Esophagus muscularis mucosa (tissue), 3 donors: ENCODE measurements around the gene AKAP6.

ENCODE experiments used
- CTCF ChIP-seq, 3 experiments: fragments of 200-600 bp in 2 of 3; fragments of 450-650 bp in 1 of 3; sonication (generic) in 2 of 3; IDR thresholded peaks; one replicate each; pipeline ENCODE4 v1.5.1; 2017 to 2019; ENCODE audit warnings: antibody characterized with exemption in 3 of 3, mild to moderate bottlenecking in 2 of 3, moderate library complexity in 1 of 3
- POLR2A ChIP-seq: fragments of 450-650 bp; IDR thresholded peaks from one replicate; pipeline ENCODE4 v1.6.1; 2017; ENCODE audit warnings: antibody characterized with exemption, moderate library complexity, mild to moderate bottlenecking, low read depth
- POLR2AphosphoS5 ChIP-seq, 2 donors: sonication (generic); formaldehyde crosslinking; IDR thresholded peaks; one replicate each; pipeline ENCODE4 v1.6.1; 2017; ENCODE audit warnings: antibody characterized with exemption in 2 of 2

GRCh38 chr14:32426028-32426427 is 96.9 kb downstream of the AKAP6 start:
- TF ChIP-seq CTCF (IDR thresholded peaks at IDR 0.05) (no peak), POLR2A (no peak), POLR2AphosphoS5 (IDR thresholded peaks at IDR 0.05) (no peak)
